HG02571 (cell line): Measurements from ENCODE around the gene LAMA3.

Source experiments
- ATAC-seq: cut with Tn5 transposase; IDR thresholded peaks from one replicate; pipeline ENCODE4 v1.9.1; 2021; ENCODE audit warnings: mild to moderate bottlenecking, moderate library complexity; ENCODE audit not compliant: unreplicated experiment

Gene LAMA3

DNA sequence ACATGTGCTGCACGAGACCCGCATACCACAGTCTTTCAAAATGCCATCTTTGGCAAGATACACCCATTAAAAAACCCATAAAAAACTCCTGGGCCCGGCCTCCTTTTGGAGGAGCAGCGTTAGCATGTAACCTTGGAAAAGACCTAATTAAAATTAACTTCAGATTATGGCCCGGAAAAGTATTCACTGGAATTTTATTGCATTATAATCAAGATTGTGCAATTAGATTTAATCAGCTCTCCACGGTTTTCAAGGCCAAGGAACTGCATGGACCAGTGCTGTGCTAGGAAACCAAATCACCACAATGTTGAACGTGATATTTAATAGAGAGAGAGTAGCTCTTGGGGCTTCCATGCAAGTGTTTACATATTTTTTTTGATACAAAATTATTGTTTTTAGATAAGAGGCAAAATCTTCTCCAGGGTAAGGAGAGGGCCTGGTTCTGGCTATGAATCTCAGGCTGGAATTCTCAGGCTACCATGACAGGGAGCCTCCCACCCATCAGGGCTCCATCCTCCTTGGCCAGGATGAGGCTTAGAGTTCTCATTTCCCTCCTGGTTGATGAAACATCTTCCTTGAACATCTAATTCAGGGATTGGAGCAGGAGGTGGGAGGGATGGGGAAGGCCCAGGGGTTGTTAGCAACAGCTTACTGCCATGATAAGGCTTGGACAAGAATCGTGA is 243.3 kb downstream of the LAMA3 start:
- ATAC-seq: no peak

DNA sequence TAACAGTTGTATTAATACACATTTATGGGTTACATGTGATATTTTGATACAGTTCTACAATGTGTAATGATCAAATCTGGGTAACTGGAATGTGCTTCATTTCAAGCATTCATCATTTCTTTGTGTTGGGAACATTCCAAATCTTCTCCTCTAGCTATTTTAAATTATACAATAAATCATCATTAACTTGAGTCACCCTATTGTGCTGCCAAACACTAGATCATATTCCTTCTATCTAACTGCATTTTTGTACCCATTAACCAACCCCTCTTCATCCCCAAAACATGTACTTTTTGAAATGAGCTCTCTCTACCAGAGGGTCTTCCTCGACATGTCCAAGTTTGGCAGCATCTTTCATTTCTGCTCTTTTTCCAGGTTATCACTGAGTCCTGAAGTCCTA is 244.2 kb downstream of the LAMA3 start:
- ATAC-seq: no peak

DNA sequence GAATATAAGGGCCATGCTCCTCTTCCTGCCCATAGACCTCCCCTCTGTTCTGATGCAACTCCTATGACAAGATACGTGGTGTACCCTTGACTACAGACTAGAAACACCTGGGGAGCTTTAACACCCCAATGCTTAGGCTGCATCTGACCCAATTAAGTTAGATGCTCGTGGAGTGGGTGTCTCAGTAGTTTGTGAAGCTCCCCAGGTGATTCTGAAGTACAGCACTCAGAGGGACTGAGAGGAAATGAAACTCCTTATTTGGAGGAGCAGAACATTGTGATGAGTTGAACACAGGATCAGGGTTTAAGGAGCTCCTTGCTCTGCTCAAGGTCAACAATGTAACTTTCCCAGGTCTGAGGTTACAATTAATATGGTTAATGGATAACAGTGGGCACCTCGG is 245.0 kb downstream of the LAMA3 start:
- ATAC-seq: no peak

DNA sequence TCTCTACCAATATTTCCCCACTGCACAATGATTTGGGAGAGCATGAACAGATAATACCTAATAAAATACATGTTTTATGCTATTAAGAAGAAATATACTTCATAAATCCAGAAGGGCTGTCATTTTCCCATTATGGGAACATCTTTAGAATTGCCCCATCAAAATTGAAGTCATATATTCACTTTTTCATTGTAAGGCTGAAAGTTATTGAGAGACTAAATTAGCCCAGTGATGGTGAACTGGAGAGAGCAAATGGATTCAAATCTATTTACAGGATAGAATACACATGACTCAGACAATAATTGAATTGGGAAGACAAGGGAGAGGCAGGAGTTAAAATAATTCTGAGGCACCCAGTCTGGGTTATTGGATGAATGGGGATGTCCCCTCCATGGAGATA is 245.6 kb downstream of the LAMA3 start:
- no peak for ATAC-seq

DNA sequence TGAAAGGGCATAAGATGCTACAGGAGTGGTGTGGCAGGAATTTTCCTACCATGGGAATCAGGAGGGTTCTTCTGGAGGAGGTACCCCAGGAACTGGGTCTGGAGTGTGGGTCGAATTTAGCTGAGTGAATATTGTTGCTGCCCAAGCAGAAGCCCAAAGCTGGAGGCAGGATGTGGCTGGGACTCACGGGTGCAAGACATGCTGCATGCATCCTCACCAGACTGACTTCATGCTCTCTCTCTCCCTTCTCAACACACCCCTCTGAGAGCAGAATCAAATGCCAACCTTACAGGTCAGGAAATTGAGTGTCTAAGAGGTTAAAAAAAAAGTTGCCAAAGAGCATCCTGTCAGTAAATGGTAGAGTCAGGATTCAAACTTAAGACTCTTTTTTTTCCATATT is 246.6 kb downstream of the LAMA3 start:
- no peak for ATAC-seq

DNA sequence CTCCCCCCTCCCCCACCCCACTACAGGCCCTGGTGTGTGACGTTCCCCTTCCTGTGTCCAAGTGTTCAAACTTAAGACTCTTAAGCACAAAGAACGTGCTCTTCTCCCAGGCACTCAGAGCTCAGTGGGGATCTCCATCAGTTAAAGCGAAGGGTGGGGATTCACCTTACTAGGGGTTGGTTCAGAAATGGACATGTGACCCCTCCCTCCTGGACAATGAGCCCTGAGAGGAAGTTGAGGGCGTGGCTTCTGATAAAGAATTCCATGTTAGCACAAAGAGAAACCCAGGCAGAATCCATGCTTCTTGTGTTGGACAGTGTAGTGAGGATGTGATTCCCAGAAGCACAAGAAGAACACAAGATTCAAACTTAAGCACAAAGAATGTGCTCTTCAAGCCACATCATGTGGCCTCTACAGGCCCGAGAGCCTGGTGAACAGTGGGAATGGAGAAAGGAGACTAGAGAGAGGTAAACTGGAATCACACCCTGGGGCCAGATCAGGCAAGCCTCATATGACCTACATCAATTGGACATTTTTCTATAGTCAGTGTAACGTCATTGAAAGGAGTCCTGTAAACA is 247.2 kb downstream of the LAMA3 start:
- no peak for ATAC-seq

DNA sequence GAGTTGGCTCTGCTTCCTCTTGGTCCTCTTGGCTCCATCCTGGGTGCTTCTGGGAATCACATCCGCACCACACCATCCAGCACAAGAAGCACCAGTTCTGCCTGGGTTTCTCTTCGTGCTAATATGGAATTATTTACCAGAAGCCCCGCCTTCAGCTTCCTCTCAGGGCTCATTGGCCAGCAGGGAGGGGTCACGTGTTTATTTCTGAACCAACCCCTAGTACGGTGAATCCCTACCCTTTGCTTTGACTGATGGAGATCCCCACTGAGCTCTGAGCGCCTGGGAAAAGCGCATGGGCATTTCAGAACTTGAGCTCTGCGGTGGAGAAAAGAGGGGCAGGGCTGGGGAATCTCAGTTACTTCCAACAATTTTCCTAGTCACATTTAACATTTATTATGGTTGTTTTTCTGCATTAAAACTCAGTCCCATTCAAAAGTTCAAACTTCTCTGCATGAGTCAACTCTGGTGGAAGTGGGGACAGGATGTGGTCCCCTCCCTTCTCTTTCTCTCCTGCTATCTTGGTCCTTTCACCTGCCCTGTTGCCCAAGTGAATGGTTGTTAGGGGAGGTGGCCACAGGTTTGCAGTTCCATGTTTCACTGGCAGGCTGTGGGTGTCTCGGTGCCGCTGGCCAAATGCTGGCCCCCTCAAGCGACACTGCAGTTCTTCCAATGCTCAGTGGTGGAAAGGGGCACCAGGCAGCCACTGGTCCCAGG is 248.9 kb downstream of the LAMA3 start:
- no peak for ATAC-seq

DNA sequence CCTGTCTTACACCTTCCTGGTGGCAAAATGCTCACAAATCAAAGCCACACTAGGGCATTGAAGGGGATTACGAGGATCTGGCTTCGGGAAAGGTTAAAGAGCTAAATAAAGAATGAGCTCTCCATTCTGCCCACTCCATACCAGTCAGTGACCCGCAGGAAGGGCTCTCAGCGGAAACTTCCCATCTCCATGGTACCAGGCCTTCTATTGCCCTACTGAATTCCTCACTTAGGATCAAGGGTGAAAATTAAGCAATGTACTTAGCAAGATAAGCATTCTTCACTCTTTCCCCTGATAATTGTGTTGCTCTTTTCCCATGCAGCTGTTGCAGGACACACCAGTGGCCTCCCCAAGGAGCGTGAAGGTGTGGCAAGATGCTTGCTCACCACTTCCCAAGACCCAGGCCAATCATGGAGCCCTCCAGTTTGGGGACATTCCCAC is 249.7 kb downstream of the LAMA3 start:
- no peak for ATAC-seq

DNA sequence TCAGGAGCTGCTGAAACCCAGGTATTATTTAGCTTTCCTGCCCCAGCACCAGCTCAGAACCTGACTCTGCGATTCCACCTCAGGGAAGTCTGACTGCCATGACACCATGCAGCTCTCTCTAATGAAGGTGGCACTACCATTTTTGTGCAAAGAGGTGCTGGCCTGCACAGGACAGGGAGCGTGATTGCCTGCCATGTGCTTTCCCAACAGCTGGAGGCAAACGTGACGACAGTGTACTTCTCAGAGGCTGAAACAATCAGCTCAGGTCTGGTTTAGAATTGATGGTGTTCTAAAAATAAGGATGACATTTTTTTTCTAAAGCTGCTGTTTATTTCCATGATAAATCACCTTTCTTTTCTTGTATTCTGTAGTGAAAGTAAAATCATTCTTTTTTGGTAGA is 250.1 kb downstream of the LAMA3 start:
- ATAC-seq: no peak

DNA sequence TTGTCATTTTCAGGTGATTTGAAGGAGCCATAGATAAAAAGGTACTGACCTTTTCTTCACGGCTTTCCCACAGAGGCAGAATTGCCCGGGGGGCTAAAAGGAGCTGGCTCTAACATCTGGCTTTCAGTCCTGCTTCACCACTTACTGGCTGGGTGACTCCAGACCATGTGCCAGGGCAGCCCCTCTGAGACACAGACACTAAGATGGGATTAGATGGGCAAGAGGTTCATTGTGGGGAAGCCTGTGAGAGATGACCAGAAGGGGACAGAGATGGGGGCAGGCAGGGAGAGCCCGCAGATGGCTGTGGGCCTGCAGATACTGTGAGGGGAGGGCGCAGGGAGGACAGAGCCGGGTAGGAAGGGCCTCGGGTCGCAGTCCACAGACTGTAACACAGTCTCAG is 250.6 kb downstream of the LAMA3 start:
- ATAC-seq: no peak

DNA sequence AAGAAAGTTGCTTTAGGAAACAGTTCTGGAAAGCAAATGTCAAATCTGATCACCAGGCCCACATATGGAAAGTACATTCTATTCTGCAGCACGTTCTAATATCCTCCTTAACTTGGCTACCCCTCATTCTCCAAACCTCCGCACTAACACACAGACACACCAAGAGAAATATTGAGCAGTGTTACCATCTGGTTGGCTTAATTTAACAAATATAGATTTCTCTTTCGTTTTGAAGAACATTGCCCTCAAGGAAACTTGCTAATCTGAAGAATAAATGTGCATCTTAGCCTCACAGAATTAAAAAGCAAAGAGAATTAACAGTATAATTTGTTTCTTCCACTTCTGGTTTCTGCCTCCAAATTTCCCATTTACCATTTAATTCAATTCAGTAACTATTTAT is 252.5 kb downstream of the LAMA3 start:
- no peak for ATAC-seq

DNA sequence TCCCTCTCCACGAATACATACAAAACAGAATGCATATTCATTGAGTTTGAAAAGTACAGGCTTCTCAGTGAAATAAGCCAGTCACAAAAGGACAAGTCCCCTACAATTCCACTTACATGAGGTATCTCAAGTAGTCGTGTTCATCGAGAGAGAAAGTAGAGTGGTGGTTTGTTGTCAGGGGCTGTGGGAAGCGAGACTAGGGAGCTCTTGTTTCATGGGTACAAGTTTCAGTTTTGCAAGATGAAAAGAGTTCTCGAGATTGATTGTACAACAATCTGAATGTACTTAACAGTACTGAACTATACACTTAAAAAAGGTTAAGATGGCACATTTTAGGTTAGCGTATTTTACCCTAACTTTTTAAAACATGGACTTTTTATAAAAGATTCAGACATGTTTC is 253.9 kb downstream of the LAMA3 start:
- no peak for ATAC-seq

DNA sequence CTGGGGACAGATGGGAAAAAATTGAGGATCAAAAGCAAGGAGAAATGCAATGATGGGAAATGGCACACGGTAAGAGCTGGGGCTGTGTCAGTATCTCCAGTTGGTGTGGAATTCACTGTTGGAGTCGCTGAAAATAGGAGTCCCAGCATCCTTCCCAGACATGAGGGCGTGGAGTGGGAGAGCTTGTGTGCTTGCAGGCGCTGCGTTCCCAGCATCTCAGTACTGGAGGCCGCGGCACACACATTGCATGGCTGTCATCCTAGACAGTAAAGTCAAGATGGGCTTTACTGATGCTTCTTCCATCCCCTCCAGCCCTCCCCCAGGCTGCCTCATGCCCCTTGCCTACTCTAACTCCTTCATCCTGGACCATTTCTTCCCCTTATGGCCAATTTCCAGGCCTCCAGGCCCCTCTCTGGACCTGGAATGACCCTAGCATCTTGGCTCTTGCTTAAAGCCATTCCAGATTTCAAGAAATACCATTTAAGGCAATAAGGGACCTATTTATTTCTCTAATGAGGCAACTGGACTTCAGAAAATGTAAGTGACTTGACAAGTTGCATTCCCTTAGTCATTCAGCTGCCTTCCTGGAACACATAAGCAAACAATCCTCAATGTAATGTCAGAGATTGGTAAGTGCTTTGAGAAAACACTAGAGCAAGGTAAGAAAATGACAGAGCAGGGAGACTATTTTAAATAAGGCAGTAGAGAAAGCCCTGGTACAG is 254.8 kb downstream of the LAMA3 start:
- ATAC-seq: no peak

DNA sequence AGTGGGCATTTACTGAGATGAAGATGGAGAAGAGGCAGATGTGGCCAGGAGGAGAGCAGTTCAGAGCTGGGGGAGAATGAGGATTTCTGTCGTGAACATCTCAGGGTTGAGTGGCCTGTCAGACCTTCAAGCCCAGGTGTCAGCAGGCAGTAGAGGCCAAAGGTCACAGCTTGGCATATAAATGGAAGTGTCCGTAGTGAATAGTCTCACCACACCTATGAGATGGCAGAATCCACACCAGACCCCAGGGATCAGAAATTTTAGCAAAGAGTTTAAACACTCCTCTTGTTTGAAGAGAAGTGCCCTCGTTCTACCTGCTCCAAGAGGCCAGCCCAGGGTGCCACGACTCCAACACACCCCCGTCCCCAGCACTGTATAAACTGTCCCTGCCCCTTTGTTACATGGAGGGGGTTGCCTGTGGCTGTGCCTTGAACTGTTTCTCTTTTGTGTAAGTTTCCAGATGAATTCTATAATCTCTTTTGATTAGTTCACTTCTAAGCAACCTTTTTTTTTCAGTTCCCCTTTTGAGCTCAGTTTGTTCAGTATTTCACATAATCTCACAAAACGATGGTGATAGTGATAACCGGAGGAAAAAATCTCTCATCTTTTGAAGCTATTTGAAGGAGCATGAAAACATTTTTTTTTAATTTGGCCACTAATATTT is 256.3 kb downstream of the LAMA3 start:
- ATAC-seq: no peak

DNA sequence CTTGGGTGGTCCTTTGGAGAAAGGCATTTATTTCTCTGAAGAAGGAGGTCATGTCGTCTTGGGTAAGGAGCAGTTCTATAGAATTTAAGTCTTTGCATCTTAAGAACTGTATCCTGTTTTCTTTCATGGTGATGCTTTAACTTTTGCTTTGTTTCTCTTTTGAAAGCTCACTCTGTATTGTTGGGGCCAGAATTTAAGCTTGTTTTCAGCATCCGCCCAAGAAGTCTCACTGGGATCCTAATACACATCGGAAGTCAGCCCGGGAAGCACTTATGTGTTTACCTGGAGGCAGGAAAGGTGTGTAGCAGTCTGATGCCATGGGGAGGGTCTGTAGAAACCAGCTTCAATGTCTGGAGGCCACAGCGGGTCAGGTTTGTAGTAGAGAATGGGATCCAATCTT is 260.6 kb downstream of the LAMA3 start:
- ATAC-seq: no peak

DNA sequence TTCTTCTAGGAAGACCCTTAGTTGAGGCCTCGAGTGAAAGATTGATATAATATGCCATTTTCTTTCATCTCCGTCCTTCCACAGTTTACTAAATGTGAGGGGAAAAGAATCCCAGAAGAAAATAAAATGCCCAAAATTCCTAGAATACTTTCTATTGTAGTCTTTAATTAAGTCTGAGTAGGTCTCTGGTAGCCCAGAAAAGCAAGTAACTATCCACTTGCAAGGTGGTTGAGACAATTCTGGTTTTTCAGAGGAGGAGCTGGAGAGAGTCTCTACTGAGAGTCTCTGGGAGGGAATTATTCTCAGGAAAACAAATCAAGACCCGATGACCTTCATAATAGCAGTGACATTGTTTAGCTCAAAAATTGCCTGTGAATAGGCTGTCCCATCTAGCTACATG is 261.4 kb downstream of the LAMA3 start:
- no peak for ATAC-seq

DNA sequence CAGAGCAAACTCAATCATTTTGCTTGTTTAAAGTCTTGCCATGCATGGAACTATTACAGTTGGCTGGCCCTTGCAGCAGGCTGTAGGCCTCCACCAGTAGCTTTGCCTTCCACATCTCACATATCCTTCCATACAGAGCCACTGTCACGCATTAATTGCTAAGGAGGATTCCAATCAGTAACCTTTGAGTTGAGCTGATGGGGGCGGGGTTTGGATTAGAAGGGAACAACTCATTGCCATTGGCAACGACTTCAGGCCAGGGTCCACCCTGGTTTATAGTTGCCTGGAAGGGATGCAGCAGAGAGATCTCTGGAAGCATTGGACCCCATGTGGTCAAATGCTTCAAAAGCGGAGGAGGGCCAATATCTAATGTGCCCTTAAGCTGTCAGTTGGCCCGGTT is 262.0 kb downstream of the LAMA3 start:
- no peak for ATAC-seq

DNA sequence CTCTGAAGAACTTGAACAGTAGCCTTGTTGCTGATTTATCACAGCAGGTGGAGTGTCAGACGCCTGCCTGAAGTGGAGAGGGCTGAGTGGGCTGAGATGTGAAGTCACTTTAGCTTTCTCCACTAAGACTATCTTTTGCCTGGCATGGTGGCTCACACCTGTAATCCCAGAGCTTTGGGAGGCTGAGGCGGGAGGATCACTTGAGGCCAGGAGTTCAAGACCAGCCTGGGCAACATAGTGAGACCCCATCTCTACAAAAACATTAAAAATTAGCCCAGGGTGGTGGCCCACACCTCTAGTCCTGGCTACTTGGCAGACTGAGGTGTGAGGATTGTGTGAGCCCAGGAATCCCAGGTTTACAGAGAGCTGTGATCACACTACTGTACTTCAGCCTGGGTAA is 264.7 kb downstream of the LAMA3 start:
- ATAC-seq: no peak

DNA sequence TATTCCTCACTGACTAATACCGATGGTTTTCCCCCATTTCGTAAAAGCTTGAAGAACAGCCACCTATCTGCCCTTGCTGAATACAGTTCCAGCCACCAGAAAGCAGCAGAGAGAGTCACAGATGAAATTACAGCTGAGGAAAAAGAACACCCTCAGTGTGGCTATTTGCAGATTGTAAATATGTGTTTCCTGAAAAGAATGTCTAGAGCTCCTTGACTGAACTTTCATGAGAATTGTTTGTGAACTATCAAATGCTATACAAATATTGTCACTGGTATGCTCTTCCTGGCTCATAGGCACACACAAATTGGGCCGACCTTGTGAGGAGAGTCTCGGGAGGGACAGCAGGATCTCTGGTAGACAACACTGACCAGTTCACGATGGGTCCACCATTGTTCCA is 267.2 kb downstream of the LAMA3 start:
- no peak for ATAC-seq

DNA sequence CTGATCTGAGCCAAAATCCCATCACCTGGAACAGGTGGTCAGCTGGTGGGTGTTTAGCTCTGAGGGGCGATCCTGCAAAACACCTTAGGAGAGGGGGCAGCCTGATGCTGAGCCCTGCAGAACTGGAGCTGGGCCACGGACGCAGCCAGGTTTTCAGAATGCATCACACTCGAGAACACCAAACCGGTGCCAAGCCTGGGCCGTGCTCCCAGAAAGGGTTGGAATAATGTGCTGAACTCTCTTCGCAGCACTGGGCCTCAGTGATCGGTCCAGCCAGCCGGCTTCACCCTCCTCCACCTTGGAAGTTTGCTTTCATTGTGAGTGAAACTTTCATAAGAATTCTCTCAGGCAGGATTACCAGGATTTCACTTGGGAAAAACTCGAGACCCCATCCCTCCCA is 268.8 kb downstream of the LAMA3 start:
- ATAC-seq: no peak

DNA sequence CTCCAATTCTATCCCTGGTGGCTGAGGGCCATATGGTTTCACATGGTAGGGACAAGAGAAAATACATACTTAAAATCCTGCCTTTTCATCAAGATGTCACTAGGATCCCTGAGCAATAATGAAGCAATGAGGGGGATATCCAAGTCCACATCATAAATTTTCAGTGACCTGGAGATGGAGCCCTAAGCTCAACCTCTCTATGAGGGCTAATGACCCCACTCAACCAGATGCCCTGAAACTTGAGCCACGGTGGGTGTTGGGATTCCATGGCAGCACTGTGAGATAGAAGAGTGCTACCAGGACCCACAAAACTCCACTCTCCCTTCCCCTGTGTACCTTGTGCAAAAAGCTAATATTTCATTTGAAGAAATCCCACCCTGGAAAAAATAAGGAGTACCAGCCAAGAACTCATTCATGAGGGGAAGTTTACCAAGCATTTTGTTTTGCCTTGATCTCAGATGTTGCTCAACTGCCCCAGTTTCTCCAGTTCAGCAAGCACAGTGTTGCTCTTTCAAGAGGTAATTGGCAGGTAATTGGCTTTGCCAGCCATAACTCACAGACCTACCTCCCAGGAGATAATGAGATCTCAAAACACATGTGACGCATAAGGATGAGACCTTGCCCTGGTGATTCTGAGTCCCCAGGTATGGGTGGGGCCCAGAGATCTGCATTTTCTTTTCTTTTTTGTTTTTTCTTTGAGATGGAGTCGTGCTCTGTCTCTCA is 274.4 kb downstream of the LAMA3 start:
- ATAC-seq: no peak
